ENCODE measurements around the gene SYVN1.

SYVN1 gene

DNA sequence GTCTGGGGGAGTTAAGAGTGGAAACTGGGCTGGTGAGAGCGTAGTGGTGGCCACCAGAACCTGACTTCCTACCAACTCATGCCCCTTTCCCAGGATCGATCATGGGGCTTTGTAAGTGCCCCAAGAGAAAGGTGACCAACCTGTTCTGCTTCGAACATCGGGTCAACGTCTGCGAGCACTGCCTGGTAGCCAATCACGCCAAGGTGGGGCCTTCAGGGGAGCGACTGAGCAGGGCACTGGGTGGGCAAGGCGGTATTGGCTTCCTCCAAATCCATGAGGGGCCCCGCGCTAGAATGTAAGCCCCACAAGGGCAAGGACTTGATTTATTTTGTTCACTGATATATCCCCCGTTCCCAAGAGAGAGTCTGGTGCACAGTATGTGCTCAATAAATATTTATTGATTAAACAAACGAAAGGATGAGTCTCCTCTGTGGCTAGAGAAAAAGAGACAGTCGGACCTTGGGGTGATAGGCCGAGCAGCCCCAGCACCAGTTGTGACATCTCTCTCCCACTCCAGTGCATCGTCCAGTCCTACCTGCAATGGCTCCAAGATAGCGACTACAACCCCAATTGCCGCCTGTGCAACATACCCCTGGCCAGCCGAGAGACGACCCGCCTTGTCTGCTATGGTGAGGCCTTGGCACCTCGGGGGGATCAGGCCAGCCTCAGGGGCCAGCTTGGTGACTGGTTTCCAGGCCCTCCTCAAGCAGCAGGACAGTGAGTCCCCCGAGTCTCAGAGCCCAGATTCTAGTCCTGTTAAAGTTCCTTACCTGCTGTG is 49.5 kb downstream of the SYVN1 start:
- no peak for DNase-seq

DNA sequence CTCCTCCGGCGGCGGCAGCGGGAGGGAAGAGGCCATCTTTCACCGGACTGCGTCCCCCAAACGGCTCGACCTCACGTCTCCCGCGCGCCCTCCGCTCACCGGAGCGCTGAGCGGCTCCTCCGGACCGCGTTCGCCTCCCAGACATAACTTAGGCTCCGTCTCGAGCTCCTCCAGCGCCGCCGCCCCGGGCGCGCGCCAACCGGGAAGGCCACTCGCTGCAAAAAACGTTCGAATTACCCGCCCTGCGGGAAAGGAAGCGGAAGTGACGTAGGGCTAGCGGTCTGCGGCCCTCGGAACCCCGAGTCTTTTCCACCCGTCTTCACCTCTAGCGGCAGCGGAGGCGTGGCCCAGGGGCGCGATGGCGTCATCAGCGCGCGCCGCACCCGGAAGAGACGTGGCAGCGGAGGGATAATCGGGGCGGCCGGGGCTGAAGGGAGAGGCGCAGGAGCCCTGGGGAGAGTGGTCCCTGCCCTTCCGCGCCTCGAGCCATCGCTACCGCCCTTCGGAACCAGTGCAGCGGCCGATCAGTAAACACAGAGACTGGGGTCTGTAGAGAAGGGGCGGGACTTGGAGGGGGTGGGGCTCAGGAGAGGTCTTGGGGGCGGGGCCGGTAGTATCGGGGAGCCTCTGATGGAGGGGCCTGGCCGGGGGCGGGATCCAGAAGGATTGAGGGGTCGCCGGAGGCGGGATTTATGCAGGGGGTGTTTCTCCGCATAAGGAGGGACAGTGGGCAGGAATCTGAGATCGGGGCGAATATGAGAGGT is 50.3 kb downstream of the SYVN1 start, which contains the start of the genes CDCA5 and ZFPL1:
Gene CDCA5 (minus strand): TSS at position 207 of the 764 bp plus-strand sequence. CDS start 62 bp downstream, at position 145.
Gene ZFPL1 (plus strand): TSS at position 389 of the 764 bp plus-strand sequence. CDS start 477 bp downstream, outside the sequence.
- DNase-seq, result peak; percentile 63

DNA sequence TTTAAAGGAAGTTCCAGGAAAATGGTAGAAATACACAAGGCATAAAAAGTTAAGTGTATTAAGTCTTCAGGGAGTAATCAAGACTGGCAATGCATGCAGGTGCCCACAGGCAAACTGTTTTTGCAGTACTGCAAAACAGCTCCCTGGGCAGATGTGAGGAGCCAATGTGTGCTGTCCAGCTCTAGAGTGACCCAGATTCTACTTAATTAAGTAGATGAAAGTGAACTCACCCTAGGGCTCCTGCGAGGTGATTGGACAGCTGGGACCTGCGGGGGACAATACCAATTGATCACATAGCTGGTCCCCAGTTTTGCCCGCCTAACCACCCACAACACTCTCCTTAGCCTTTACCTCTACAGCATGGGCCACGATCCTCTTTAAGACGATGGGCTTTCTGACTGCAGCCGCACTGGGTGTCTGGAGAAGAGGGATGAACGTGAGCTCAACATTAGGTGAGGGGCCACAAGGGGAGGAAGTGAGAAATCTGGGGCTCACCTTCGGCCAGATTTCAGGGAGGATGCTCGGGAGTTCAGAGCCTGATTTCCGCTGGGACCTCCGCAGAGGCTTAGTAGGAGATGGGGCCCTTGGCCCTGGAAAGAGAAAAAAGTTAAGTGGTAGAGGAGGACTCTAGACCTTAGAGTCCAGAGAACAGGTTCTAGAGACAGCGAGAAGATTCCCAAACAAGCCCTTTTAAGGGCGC is 51.0 kb downstream of the SYVN1 start:
- DNase-seq, result no peak

DNA sequence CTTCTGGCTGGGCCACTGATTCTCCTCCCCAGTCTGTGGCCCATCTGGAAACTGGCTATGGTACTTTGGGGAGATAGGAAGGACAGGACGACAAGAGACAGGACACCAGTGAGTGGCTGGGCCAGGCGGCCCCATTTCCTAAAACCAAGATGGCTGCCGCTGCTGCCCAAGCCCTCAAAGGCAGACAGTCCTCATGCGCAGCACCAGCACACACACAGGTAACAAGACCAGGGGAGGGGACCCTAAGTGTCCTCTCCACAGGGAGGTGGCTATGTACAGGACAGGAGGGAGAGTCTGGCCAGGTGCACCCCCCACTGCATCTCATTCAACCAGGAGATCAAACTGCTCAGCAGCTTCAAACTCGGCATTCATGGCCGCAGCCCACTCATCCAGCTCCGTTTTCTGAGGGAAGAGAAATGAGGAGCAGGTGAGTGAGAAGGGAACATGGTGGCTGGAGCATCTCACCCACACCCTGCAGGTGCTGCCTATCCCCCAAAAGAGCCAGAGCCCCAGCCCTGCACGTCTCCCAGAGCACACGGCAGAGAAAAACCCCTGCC is 55.5 kb downstream of the SYVN1 start:
- DNase-seq, result no peak

DNA sequence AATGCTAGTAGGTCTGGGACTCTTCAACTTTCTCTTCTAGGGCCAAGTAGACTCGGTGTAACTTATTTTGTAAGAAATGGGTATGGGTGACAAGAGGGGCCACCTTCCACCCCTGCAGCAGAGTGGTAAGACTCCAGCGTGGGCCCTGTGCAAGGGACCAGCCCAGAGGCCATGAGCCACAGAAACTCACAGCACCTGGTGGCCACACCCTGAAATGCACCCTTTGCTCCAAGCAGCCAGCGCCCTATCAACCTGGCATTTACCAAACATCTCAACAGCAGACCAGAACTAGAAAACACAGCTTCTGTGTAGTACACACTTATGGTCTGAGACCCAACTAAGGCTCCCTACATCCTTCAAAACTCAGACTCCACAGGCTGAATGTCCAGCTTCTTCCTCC is 56.2 kb downstream of the SYVN1 start:
- DNase-seq, result no peak

DNA sequence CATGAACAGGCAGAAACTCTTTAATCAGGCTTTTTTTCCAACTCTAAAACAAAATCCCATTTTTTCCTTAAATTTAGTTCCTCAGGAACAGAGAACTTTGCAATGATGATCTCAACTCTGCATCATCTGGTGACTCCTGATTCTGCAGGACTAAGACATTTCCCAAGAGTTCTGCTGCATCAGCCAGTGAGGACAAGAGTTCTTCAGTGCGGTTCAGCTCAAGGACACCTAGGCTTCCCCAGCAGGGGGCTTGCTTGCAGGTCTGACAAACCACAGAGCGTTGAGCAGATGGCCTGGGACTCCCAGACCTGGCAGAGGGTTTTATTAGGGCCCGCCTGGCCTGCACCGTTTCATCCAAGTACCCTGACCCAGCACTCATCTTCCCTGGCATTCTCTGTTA is 56.9 kb downstream of the SYVN1 start:
- peak; percentile 16 for DNase-seq
